DMS 273 treated with DMSO at 0.1 percent for 48 hours (cell line): Measurements from ENCODE around the gene POLA2.
A peak's percentile ranks its signal among the peaks of the same experiment; 100 is the strongest.
"Not testable (repeated sequence)": the region's sequence is repeated elsewhere in the genome, so short reads cannot be mapped to it uniquely, and the experiment has no call there.

Source experiments
- DNase-seq: peaks from one replicate; lab custom pipeline; 2025; lab: John Stamatoyannopoulos, UW

The POLA2 gene

GRCh38 chr11:65241692-65242091 is 20.1 kb upstream of the POLA2 start:
- DNase-seq: no peak

GRCh38 chr11:65242389-65242788 is 19.4 kb upstream of the POLA2 start:
- DNase-seq: no peak

- DNase-seq: no peak
Measured at GRCh38 chr11:65243797-65244196, 18.0 kb upstream of the POLA2 start.

- not testable (repeated sequence) for DNase-seq
Measured at GRCh38 chr11:65245046-65245445, 16.7 kb upstream of the POLA2 start.

GRCh38 chr11:65246506-65246905 is 15.3 kb upstream of the POLA2 start:
- no peak for DNase-seq

GRCh38 chr11:65248184-65248710 is 13.5 kb upstream of the POLA2 start:
- not testable (repeated sequence) for DNase-seq

- DNase-seq: no peak
Measured at GRCh38 chr11:65251476-65251875, 10.3 kb upstream of the POLA2 start.

- DNase-seq: no peak
Measured at GRCh38 chr11:65254724-65255123, 7.0 kb upstream of the POLA2 start.

GRCh38 chr11:65258988-65259387 is 2.8 kb upstream of the POLA2 start:
- no peak for DNase-seq

- DNase-seq: no peak
Measured at GRCh38 chr11:65260302-65260701, 1.5 kb upstream of the POLA2 start.

GRCh38 chr11:65260756-65261590 is 789 bp upstream of the POLA2 start:
- no peak for DNase-seq

- DNase-seq: no peak
Measured at GRCh38 chr11:65262381-65262680, 569 bp downstream of the POLA2 start.

- no peak for DNase-seq
Measured at GRCh38 chr11:65262776-65263175, 1.0 kb downstream of the POLA2 start.

- not testable (repeated sequence) for DNase-seq
Measured at GRCh38 chr11:65264747-65265146, 3.0 kb downstream of the POLA2 start.

- DNase-seq: no peak
Measured at GRCh38 chr11:65266210-65266609, 4.4 kb downstream of the POLA2 start.

GRCh38 chr11:65274735-65275682 is 13.2 kb downstream of the POLA2 start:
- DNase-seq: peak; percentile 39

GRCh38 chr11:65275906-65276305 is 14.1 kb downstream of the POLA2 start:
- no peak for DNase-seq

GRCh38 chr11:65277631-65278277 is 16.0 kb downstream of the POLA2 start:
- DNase-seq: no peak

- no peak for DNase-seq
Measured at GRCh38 chr11:65278356-65278755, 16.6 kb downstream of the POLA2 start.

GRCh38 chr11:65279279-65279678 is 17.5 kb downstream of the POLA2 start:
- DNase-seq: no peak

GRCh38 chr11:65279741-65280440 is 18.1 kb downstream of the POLA2 start:
- no peak for DNase-seq

- no peak for DNase-seq
Measured at GRCh38 chr11:65280646-65281045, 18.9 kb downstream of the POLA2 start.
